Endothelial cell of umbilical vein (primary cell): ENCODE data around the gene CEACAM5. TPM values are rescaled to one million over a fixed set of nuclear protein-coding genes. Genes with fewer than 3 reads are reported as not detected.
"Not testable (repeated sequence)": the region's sequence is repeated elsewhere in the genome, so short reads cannot be mapped to it uniquely, and the experiment has no call there.

Experiments used
- BruUV-seq: library from RNA; stranded (reverse); fragments of 400-500 nt; replicated peaks from 2 replicates; lab custom pipeline; 2021; lab: Mats Ljungman, UMichigan
- CTCF ChIA-PET: fragments of 300-600, 350-600 bp; sonication (Branson Sonifier 250); formaldehyde crosslinking; loops from one replicate; lab custom pipeline; 2021; ENCODE audit warnings: antibody characterized with exemption, inconsistent platforms; lab: Charles Lee
- POLR2A ChIA-PET: fragments of 300-600, 350-600 bp; sonication (Branson Sonifier 250); formaldehyde crosslinking; loops from one replicate; lab custom pipeline; 2021; ENCODE audit warnings: antibody characterized with exemption, inconsistent platforms; lab: Charles Lee
- DNase-seq: peaks from one replicate; pipeline ENCODE4 v3.0.0-alpha.2; 2011; ENCODE audit warnings: low read depth, low spot score
- FAIRE-seq: peaks from 2 replicates; lab custom pipeline; 2011; peaks lifted over from hg19 to GRCh38; lab: Jason Lieb, UNC
- H2AFZ ChIP-seq: 2 replicates; pipeline ENCODE4 v1.6.0; 2012; ENCODE audit warnings: low read depth, low read length, control low read depth, inconsistent platforms
- H3K27ac ChIP-seq: 2 replicates; pipeline ENCODE4 v1.5.1; 2011; ENCODE audit warnings: low read depth, mild to moderate bottlenecking, control low read depth, low read length, moderate library complexity; ENCODE audit not compliant: insufficient read depth
- H3K27me3 ChIP-seq, 2 experiments: 2 replicates each; pipeline versions ENCODE4 v1.6.0 to v1.6.1; 2011; ENCODE audit warnings: low read length in 2 of 2, mixed read lengths in 1 of 2; ENCODE audit not compliant: control insufficient read depth in 2 of 2, insufficient read depth in 2 of 2
- H3K36me3 ChIP-seq, 2 experiments: 2 replicates in 1 of 2; 3 replicates in 1 of 2; pipeline ENCODE4 v1.5.1; 2011; ENCODE audit warnings: low read length in 2 of 2, mild to moderate bottlenecking in 1 of 2, moderate library complexity in 1 of 2; ENCODE audit not compliant: control insufficient read depth in 2 of 2, insufficient read depth in 2 of 2; ENCODE audit errors: extremely low read depth in 1 of 2
- H3K4me1 ChIP-seq: 3 replicates; pipeline ENCODE4 v1.5.1; 2011; ENCODE audit warnings: mild to moderate bottlenecking, low read length; ENCODE audit not compliant: control insufficient read depth, insufficient read depth; ENCODE audit errors: extremely low read depth
- H3K4me2 ChIP-seq: 2 replicates; pipeline ENCODE4 v1.6.1; 2011; ENCODE audit warnings: low read length, control low read depth, mixed read lengths; ENCODE audit not compliant: insufficient read depth
- H3K4me3 ChIP-seq, 3 experiments: fragments of 200-600 bp in 1 of 3; sonication (generic), shearing (Covaris generic) in 1 of 3; replicated peaks in 1 of 3; 2 replicates each; pipeline ENCODE4 v1.5.1; 2011 to 2016; ENCODE audit warnings: control low read depth in 3 of 3, low read length in 3 of 3, mild to moderate bottlenecking in 2 of 3, inconsistent platforms in 1 of 3, low read depth in 1 of 3, moderate library complexity in 1 of 3; ENCODE audit not compliant: insufficient read depth in 1 of 3
- H3K79me2 ChIP-seq: 2 replicates; pipeline ENCODE4 v1.6.0; 2012; ENCODE audit warnings: low read length, inconsistent platforms; ENCODE audit not compliant: control insufficient read depth, insufficient read depth
- H3K9ac ChIP-seq: replicated peaks from 2 replicates; pipeline ENCODE3; 2011; ENCODE audit warnings: low read length, control low read depth; ENCODE audit not compliant: insufficient read depth; ENCODE audit errors: extremely low read depth
- H3K9me1 ChIP-seq: replicated peaks from 3 replicates; pipeline ENCODE4 v1.6.0; 2011; ENCODE audit warnings: mild to moderate bottlenecking, low read length; ENCODE audit not compliant: control insufficient read depth, insufficient read depth; ENCODE audit errors: extremely low read depth
- H3K9me3 ChIP-seq: replicated peaks from 2 replicates; pipeline ENCODE4 v1.5.1; 2012; ENCODE audit warnings: low read length, inconsistent platforms; ENCODE audit not compliant: control insufficient read depth, insufficient read depth
- H4K20me1 ChIP-seq: replicated peaks from 2 replicates; pipeline ENCODE3; 2011; ENCODE audit warnings: mild to moderate bottlenecking, low read length; ENCODE audit not compliant: control insufficient read depth, insufficient read depth; ENCODE audit errors: extremely low read depth
- CTCF ChIP-seq, 2 donors: IDR thresholded peaks; 1 replicate in 1 of 2; 2 replicates in 1 of 2; pipeline ENCODE4 v1.5.1; 2011; ENCODE audit warnings: low read length in 2 of 2, mild to moderate bottlenecking in 2 of 2, moderate library complexity in 2 of 2, control low read depth in 1 of 2, inconsistent platforms in 1 of 2, low read depth in 1 of 2; ENCODE audit not compliant: insufficient read depth in 1 of 2; ENCODE audit errors: extremely low read depth in 1 of 2
- EZH2 ChIP-seq: IDR thresholded peaks from 2 replicates; pipeline ENCODE4 v1.6.1; 2012; ENCODE audit warnings: borderline replicate concordance, low read depth, mild to moderate bottlenecking, moderate library complexity, low read length, inconsistent platforms; ENCODE audit not compliant: severe bottlenecking
- FOS ChIP-seq: IDR thresholded peaks from 2 replicates; pipeline ENCODE4 v1.6.1; 2011; ENCODE audit warnings: mild to moderate bottlenecking, low read length, moderate library complexity, borderline replicate concordance; ENCODE audit not compliant: insufficient read depth
- GATA2 ChIP-seq: IDR thresholded peaks from 2 replicates; pipeline ENCODE4 v1.7.0; 2011; ENCODE audit warnings: low read depth, mild to moderate bottlenecking, moderate library complexity, mixed read lengths, low read length; ENCODE audit not compliant: insufficient read length, insufficient read depth
- JUN ChIP-seq: IDR thresholded peaks from 2 replicates; pipeline ENCODE4 v1.6.1; 2011; ENCODE audit warnings: borderline replicate concordance, low read depth; ENCODE audit not compliant: insufficient read length, insufficient read depth
- MYC ChIP-seq: IDR thresholded peaks from one replicate; pipeline ENCODE4 v1.6.1; 2011; ENCODE audit warnings: mild to moderate bottlenecking, low read depth, low read length
- POLR2A ChIP-seq: IDR thresholded peaks from 2 replicates; pipeline ENCODE4 v1.6.1; 2012; ENCODE audit warnings: low read depth, mild to moderate bottlenecking, control low read depth, low read length
- POLR2AphosphoS5 ChIP-seq: IDR thresholded peaks from 2 replicates; pipeline ENCODE4 v1.6.1; 2012; ENCODE audit warnings: low read depth, mild to moderate bottlenecking, control low read depth, low read length, moderate library complexity; ENCODE audit not compliant: insufficient read depth
- dilution Hi-C: fragments of 300-500 bp; cut with MboI; formaldehyde crosslinking; loops from one replicate; pipeline ENCODE4 v1.15.0; 2019; ENCODE audit warnings: low sequenced_read_pairs; ENCODE audit not compliant: extremely low pct_ligation_motif_present
- intact Hi-C: fragments of 100-400 bp; cut with micrococcal nuclease; formaldehyde crosslinking; loops from one replicate; pipeline ENCODE4 v1.10.0; 2022
- polyA plus RNA-seq, 4 experiments: library from polyadenylated mRNA; depleted of rRNA in 3 of 4; stranded (reverse) in 3 of 4; unstranded in 1 of 4; fragments of >200 nt; gene quantifications; 2 replicates each; pipeline versions ENCODE4 v1.2.1 to v1.2.3, GENCODE V29; 2011 to 2012; ENCODE audit warnings: missing spikeins in 1 of 4
- total RNA-seq: library from RNA; stranded (reverse); gene quantifications from 2 replicates; pipeline ENCODE4 v1.2.3, GENCODE V29; 2021
- TF ChIP-seq, protein P1 (sequence below): IDR thresholded peaks from 2 replicates; pipeline ENCODE4 v1.6.1; 2011; ENCODE audit not compliant: insufficient read depth, insufficient read length

CEACAM5 gene
- total and polyA plus RNA-seq, 2 donors (not counting 3 experiments of a cell fraction or from before 2014, with no cell fraction given), result not detected

DNA sequence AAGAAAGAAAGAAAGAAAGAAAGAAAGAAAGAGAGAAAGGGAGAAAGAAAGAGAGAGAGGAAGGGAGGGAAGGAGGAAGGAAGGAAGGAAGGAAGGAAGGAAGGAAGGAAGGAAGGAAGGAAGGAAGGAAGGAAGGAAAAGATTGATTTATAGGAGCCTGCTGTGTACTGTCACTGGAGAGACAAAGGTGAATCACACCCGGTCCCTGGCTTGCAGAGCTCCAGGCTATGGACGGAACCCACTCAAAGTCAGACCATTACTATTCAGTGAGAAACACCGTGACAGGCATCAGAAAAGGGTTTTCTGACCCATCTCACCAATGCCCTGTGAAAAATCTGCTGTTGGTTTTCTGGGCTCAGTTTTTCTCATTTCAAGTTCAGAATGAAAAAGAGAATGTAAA is 39.6 kb downstream of the CEACAM5 start:
- Histone ChIP-seq H3K27me3 (peaks cover 10 to 12% of the 10 kb centered on the region in 2 experiments), H3K4me2 (no peak overlapping the region), H4K20me1 (no peaks in the 10 kb centered on the region), H3K4me1 (no peaks in the 10 kb centered on the region), H3K27ac (no peak overlapping the region), H2AFZ (no peak overlapping the region), H3K36me3 (no peaks in the 10 kb centered on the region), H3K9ac (no peak overlapping the region), H3K79me2 (no peaks in the 10 kb centered on the region), H3K4me3 (no peak overlapping the region), H3K9me3 (no peaks in the 10 kb centered on the region), H3K9me1 (no peaks in the 10 kb centered on the region)
- ChIA-PET POLR2A (no interaction called here), CTCF (no interaction called here)
- FAIRE-seq (no peak), DNase-seq (no peak)
- dilution Hi-C loops (no loop called here), intact Hi-C loops (no loop called here)
- BruUV-seq, result no TSS peak
- TF ChIP-seq JUN (no peak), FOS (no peak), CTCF (IDR thresholded peaks at IDR 0.05; ENCODE audit: extremely low read depth in 1 of 2, insufficient read depth in 1 of 2, low read depth in 1 of 2, low read length in 2 of 2) (no peak), EZH2 (no peak), MYC (no peak), GATA2 (no peak), POLR2A (no peak), POLR2AphosphoS5 (no peak)
- TF ChIP-seq, protein P1, sequence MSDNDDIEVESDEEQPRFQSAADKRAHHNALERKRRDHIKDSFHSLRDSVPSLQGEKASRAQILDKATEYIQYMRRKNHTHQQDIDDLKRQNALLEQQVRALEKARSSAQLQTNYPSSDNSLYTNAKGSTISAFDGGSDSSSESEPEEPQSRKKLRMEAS, result no peak

GRCh38 chr19:41750248-41751134 is 42.1 kb downstream of the CEACAM5 start:
- CTCF ChIA-PET, result not testable (repeated sequence)

More at GRCh38 chr19:41750248-41751134, 42.1 kb downstream of the CEACAM5 start:
- H3K27me3 ChIP-seq, result peaks cover 6 to 12% of the 10 kb centered on the region in 2 experiments
- H3K79me2 ChIP-seq, dilution Hi-C loops, H3K4me1 ChIP-seq, DNase-seq, H3K27ac ChIP-seq, H4K20me1 ChIP-seq, POLR2A ChIA-PET, H2AFZ ChIP-seq, H3K9me1 ChIP-seq, H3K36me3 ChIP-seq, intact Hi-C loops, H3K4me3 ChIP-seq, H3K9ac ChIP-seq, BruUV-seq, H3K4me2 ChIP-seq, H3K9me3 ChIP-seq, FAIRE-seq: not testable (repeated sequence)
